HCT116 (cell line): ENCODE results near the gene NFATC1. TPM values are rescaled to one million over a fixed set of nuclear protein-coding genes. Genes with fewer than 3 reads are reported as not detected.
"Not testable (repeated sequence)": the region's sequence is repeated elsewhere in the genome, so short reads cannot be mapped to it uniquely, and the experiment has no call there.

Experiments used
- ATAC-seq: fragments of 200-7000 bp; cut with Tn5 transposase; 2 replicates; pipeline ENCODE4 v1.9.1; 2020; ENCODE audit warnings: mild to moderate bottlenecking, moderate library complexity
- BruUV-seq: library from RNA; stranded (reverse); fragments of 400-500 nt; replicated peaks from 2 replicates; lab custom pipeline; 2021; lab: Mats Ljungman, UMichigan
- CTCF ChIA-PET: fragments of 300-600 bp; sonication (Branson Sonifier 250); formaldehyde crosslinking; loops from one replicate; lab custom pipeline; 2021; ENCODE audit warnings: antibody characterized with exemption; lab: Charles Lee
- POLR2A ChIA-PET: fragments of 300-600, 350-600 bp; sonication (Branson Sonifier 250); formaldehyde crosslinking; loops from one replicate; lab custom pipeline; 2021; ENCODE audit warnings: antibody characterized with exemption; lab: Charles Lee
- RAD21 ChIA-PET, 2 experiments: fragments of 300-600 bp; sonication (Branson Sonifier 250); formaldehyde crosslinking; loops; one replicate each; lab custom pipeline; 2023; ENCODE audit warnings: low total read pairs in 2 of 2; ENCODE audit not compliant: uncharacterized antibody in 2 of 2, unreplicated experiment in 2 of 2, low non-redundant PET in 1 of 2; lab: Charles Lee
- DNase-seq: peaks from one replicate; pipeline ENCODE4 v3.0.0-alpha.2; 2010; ENCODE audit warnings: low read depth, low spot score
- H2AFZ ChIP-seq: fragments of 200-600 bp; shearing (Covaris generic), sonication (generic); 2 replicates; pipeline ENCODE4 v1.6.1; 2017; ENCODE audit warnings: low read depth, mixed run types, mixed read lengths, antibody characterized with exemption, low read length; ENCODE audit not compliant: poor library complexity, severe bottlenecking
- H3K27ac ChIP-seq: 2 replicates; pipeline ENCODE4 v1.5.1; 2012; ENCODE audit warnings: low read depth, low read length
- H3K27me3 ChIP-seq: fragments of 200-600 bp; sonication (generic); 2 replicates; pipeline ENCODE4 v1.6.1; 2016; ENCODE audit warnings: mixed run types, low read length, mixed read lengths; ENCODE audit not compliant: insufficient read depth
- H3K36me3 ChIP-seq, 2 experiments: fragments of 200-500 bp in 1 of 2; fragments of 200-600 bp in 1 of 2; sonication (Bioruptor generic) in 1 of 2; sonication (generic) in 1 of 2; 2 replicates each; pipeline versions ENCODE4 v1.5.1 to v1.6.1; 2014 to 2016; ENCODE audit warnings: low read length in 2 of 2, inconsistent platforms in 1 of 2, mixed read lengths in 1 of 2, mixed run types in 1 of 2; ENCODE audit not compliant: insufficient read depth in 2 of 2, control insufficient read depth in 1 of 2
- H3K4me1 ChIP-seq, 2 experiments: fragments of 200-600 bp in 1 of 2; sonication (generic) in 1 of 2; 2 replicates each; pipeline versions ENCODE4 v1.5.1 to v1.6.1; 2012 to 2017; ENCODE audit warnings: low read length in 2 of 2, inconsistent platforms in 1 of 2, mild to moderate bottlenecking in 1 of 2, mixed read lengths in 1 of 2, mixed run types in 1 of 2, moderate library complexity in 1 of 2; ENCODE audit not compliant: insufficient read depth in 2 of 2, control insufficient read depth in 1 of 2
- H3K4me2 ChIP-seq: fragments of 200-600 bp; sonication (generic); 2 replicates; pipeline ENCODE4 v1.6.1; 2017; ENCODE audit warnings: mixed run types, low read length, mixed read lengths
- H3K4me3 ChIP-seq, 2 experiments: fragments of 200-600 bp in 1 of 2; sonication (generic) in 1 of 2; replicated peaks in 1 of 2; 2 replicates each; pipeline ENCODE4 v1.5.1; 2011 to 2016; ENCODE audit warnings: low read length in 2 of 2, control low read depth in 1 of 2, low read depth in 1 of 2, mild to moderate bottlenecking in 1 of 2, mixed read lengths in 1 of 2, mixed run types in 1 of 2
- H3K79me2 ChIP-seq: fragments of 200-600 bp; sonication (generic); 2 replicates; pipeline ENCODE4 v1.6.1; 2017; ENCODE audit warnings: mild to moderate bottlenecking, mixed run types, low read length, moderate library complexity, mixed read lengths; ENCODE audit not compliant: insufficient read depth
- H3K9ac ChIP-seq: fragments of 200-600 bp; sonication (generic); 2 replicates; pipeline ENCODE4 v1.6.1; 2016; ENCODE audit warnings: low read length, mixed read lengths
- H3K9me2 ChIP-seq: fragments of 200-600 bp; sonication (generic), shearing (Covaris generic); 2 replicates; pipeline ENCODE4 v1.6.1; 2017; ENCODE audit warnings: mixed run types, mild to moderate bottlenecking, moderate library complexity; ENCODE audit not compliant: insufficient read depth
- H3K9me3 ChIP-seq, 2 experiments: fragments of 200-500 bp in 1 of 2; fragments of 200-600 bp in 1 of 2; sonication (Bioruptor generic) in 1 of 2; sonication (generic) in 1 of 2; 2 replicates each; pipeline ENCODE4 v1.6.1; 2014 to 2017; ENCODE audit warnings: low read length in 2 of 2, mixed read lengths in 2 of 2, inconsistent platforms in 1 of 2, low read depth in 1 of 2, mild to moderate bottlenecking in 1 of 2, mixed run types in 1 of 2, moderate library complexity in 1 of 2; ENCODE audit not compliant: control insufficient read depth in 1 of 2, insufficient read depth in 1 of 2
- H4K20me1 ChIP-seq: fragments of 200-600 bp; sonication (generic), shearing (Covaris generic); 2 replicates; pipeline ENCODE4 v1.6.1; 2017; ENCODE audit warnings: mixed run types, mild to moderate bottlenecking, moderate library complexity; ENCODE audit not compliant: insufficient read depth
- CBX3 ChIP-seq: IDR thresholded peaks from 2 replicates; pipeline ENCODE4 v1.6.1; 2012; ENCODE audit warnings: low read depth
- CEBPB ChIP-seq: IDR thresholded peaks from 2 replicates; pipeline ENCODE4 v1.6.1; 2012; ENCODE audit warnings: low read depth
- EGR1 ChIP-seq: IDR thresholded peaks from 2 replicates; pipeline ENCODE4 v1.6.1; 2012; ENCODE audit warnings: low read depth
- ELF1 ChIP-seq: IDR thresholded peaks from 2 replicates; pipeline ENCODE4 v1.6.1; 2012; ENCODE audit warnings: low read depth, borderline replicate concordance
- EZH2 ChIP-seq: fragments of 200-600 bp; sonication (generic); IDR thresholded peaks from 2 replicates; pipeline ENCODE4 v1.6.1; 2017; ENCODE audit warnings: antibody characterized with exemption, mixed run types
- EZH2phosphoT487 ChIP-seq: fragments of 200-600 bp; IDR thresholded peaks from 2 replicates; pipeline ENCODE4 v1.6.1; 2018; ENCODE audit warnings: antibody characterized with exemption, borderline replicate concordance
- FOSL1 ChIP-seq: IDR thresholded peaks from 2 replicates; pipeline ENCODE4 v1.6.1; 2012; ENCODE audit warnings: low read depth
- POLR2AphosphoS5 ChIP-seq: IDR thresholded peaks from 2 replicates; pipeline ENCODE4 v1.6.1; 2011; ENCODE audit warnings: mild to moderate bottlenecking, low read depth, low read length, moderate library complexity
- SIN3A ChIP-seq: IDR thresholded peaks from 2 replicates; pipeline ENCODE4 v1.6.1; 2012; ENCODE audit warnings: low read depth
- SP1 ChIP-seq: IDR thresholded peaks from 2 replicates; pipeline ENCODE4 v1.6.1; 2012; ENCODE audit warnings: low read depth
- ZNF274 ChIP-seq: fragments of 200-500 bp; sonication (Bioruptor generic); IDR thresholded peaks from 2 replicates; pipeline ENCODE4 v1.6.1; 2014; ENCODE audit warnings: mild to moderate bottlenecking, low read depth, low read length, inconsistent platforms
- intact Hi-C: fragments of 100-400 bp; cut with micrococcal nuclease; formaldehyde crosslinking; loops from 2 replicates; pipeline ENCODE4 v1.10.0; 2022
- total RNA-seq: library from RNA; stranded (reverse); gene quantifications from one replicate; pipeline ENCODE4 v1.2.1, GENCODE V29; 2021; ENCODE audit not compliant: unreplicated experiment
- TF ChIP-seq, protein P1 (sequence below): IDR thresholded peaks from 2 replicates; pipeline ENCODE4 v1.6.1; 2011; ENCODE audit warnings: mild to moderate bottlenecking, low read length, moderate library complexity; ENCODE audit not compliant: insufficient replicate concordance; ENCODE audit errors: extremely low read depth

Gene NFATC1
- total RNA-seq, 1 experiment from 2014 or later = 20.8 TPM

DNA sequence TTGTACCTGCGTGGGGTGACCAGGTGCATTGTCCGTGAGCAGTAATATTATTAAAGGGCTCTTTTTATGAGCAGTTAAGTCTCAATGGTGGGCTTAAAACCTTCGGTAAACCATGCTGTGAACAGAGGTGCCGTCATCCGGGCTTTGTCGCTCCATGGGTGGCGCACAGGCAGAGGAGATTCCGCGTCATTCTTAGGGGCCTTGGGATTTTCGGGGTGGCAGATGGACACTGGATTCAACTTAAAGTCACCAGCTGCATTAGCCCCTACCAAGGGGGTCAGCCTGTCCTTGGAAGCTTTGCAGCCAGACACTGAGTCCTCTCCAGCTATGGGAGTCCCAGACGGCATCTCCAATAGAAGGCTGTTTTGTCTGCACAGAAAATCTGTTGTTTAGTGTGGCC, 107.7 kb downstream of the NFATC1 start:
- CTCF ChIA-PET = no interaction called here

DNA sequence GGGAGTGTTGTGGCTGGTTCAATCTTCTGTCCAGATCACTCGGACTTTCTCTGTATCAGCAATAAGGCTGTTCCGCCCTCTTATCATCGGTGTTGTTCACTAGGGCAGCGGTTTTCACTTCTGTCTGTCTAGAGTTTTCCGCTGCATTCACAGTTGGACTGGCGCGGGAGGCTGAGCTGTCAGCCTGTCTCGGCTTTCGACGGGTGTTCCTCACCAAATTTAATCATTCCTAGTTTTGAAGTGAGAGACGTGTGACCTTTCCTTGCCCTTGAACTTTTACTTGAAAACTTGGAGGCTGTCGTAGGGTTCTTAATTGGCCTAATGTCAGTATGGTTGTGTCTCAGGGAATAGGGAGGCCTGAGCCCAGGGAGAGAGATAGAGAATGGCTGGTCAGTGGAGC, 108.3 kb downstream of the NFATC1 start:
- DNase-seq (no peak), ATAC-seq (no peak)
- BruUV-seq = no TSS peak
- ChIA-PET RAD21 (no interaction called here), CTCF (no interaction called here), POLR2A (no interaction called here)
- H3K4me2 ChIP-seq = no peak overlapping the region
- H3K36me3 ChIP-seq = no peaks in the 10 kb centered on the region
- H2AFZ ChIP-seq = no peak overlapping the region
- H3K79me2 ChIP-seq = no peaks in the 10 kb centered on the region
- H3K27ac ChIP-seq = no peak overlapping the region
- no peaks in the 10 kb centered on the region for H3K9me2 ChIP-seq
- TF ChIP-seq EGR1 = no peak
- peaks cover 0 to 3% of the 10 kb centered on the region in 2 experiments; a peak in 2 of 4 replicates for H3K9me3 ChIP-seq
- intact Hi-C loops = no loop called here
- H3K27me3 ChIP-seq = no peaks in the 10 kb centered on the region
- H3K4me1 ChIP-seq = no peaks in the 10 kb centered on the region
- no peak overlapping the region for H3K9ac ChIP-seq
- no peaks in the 10 kb centered on the region for H4K20me1 ChIP-seq
- no peak overlapping the region for H3K4me3 ChIP-seq

More for the DNA sequence above, 107.7 kb downstream of the NFATC1 start:
- Histone ChIP-seq H3K9me2 (no peaks in the 10 kb centered on the region), H3K9me3 (peaks cover 3% of the 10 kb centered on the region in 2 experiments; a peak in 2 of 4 replicates), H3K79me2 (no peaks in the 10 kb centered on the region), H3K4me2 (no peak overlapping the region), H2AFZ (no peak overlapping the region), H3K4me3 (no peak overlapping the region), H3K27ac (no peak overlapping the region), H4K20me1 (no peaks in the 10 kb centered on the region), H3K36me3 (no peaks in the 10 kb centered on the region), H3K9ac (no peak overlapping the region), H3K27me3 (no peaks in the 10 kb centered on the region), H3K4me1 (no peaks in the 10 kb centered on the region)
- ChIA-PET POLR2A (no interaction called here), RAD21 (no interaction called here)
- no TSS peak for BruUV-seq
- ATAC-seq (no peak), DNase-seq (no peak)
- TF ChIP-seq ZNF274 (no peak), CEBPB (no peak), POLR2AphosphoS5 (no peak), SP1 (no peak), EZH2phosphoT487 (no peak), FOSL1 (no peak), SIN3A (no peak), EGR1 (no peak), CBX3 (no peak), ELF1 (no peak), EZH2 (no peak)
- TF ChIP-seq, protein P1, sequence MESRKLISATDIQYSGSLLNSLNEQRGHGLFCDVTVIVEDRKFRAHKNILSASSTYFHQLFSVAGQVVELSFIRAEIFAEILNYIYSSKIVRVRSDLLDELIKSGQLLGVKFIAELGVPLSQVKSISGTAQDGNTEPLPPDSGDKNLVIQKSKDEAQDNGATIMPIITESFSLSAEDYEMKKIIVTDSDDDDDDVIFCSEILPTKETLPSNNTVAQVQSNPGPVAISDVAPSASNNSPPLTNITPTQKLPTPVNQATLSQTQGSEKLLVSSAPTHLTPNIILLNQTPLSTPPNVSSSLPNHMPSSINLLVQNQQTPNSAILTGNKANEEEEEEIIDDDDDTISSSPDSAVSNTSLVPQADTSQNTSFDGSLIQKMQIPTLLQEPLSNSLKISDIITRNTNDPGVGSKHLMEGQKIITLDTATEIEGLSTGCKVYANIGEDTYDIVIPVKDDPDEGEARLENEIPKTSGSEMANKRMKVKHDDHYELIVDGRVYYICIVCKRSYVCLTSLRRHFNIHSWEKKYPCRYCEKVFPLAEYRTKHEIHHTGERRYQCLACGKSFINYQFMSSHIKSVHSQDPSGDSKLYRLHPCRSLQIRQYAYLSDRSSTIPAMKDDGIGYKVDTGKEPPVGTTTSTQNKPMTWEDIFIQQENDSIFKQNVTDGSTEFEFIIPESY = no peak
- intact Hi-C loops = no loop called here

DNA sequence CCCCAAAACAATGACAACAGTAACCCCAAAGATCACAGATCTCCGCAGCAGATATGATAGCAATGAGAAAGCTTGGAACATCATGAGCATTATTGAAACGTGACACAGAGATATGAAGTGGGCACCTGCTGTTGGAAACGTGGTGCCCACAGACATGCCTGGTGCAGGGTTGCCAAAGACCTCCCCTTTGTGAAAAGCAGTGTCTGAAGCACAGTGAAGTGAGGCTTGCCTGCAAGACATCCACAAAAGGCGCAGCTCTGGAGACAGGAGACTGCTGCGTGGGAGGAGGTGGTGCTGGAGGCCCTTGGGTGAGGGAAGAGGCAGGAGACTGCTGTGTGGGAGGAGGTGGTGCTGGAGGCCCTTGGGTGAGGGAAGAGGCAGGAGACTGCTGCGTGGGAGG, 108.8 kb downstream of the NFATC1 start:
- H3K9me3 ChIP-seq, H3K9ac ChIP-seq, intact Hi-C loops, H2AFZ ChIP-seq, H4K20me1 ChIP-seq, H3K4me1 ChIP-seq, H3K27ac ChIP-seq, H3K4me2 ChIP-seq, H3K36me3 ChIP-seq, H3K79me2 ChIP-seq, POLR2A ChIA-PET, H3K27me3 ChIP-seq, DNase-seq, H3K4me3 ChIP-seq, RAD21 ChIA-PET, CTCF ChIA-PET, H3K9me2 ChIP-seq, ATAC-seq, BruUV-seq: not testable (repeated sequence)
